ENCODE measurements around the gene LIN28A. TPM values are rescaled to one million over a fixed set of nuclear protein-coding genes. Genes with fewer than 3 reads are reported as not detected.

LIN28A gene
- polyA plus RNA-seq, 1 donor from 2014 or later: 1.0 TPM

DNA sequence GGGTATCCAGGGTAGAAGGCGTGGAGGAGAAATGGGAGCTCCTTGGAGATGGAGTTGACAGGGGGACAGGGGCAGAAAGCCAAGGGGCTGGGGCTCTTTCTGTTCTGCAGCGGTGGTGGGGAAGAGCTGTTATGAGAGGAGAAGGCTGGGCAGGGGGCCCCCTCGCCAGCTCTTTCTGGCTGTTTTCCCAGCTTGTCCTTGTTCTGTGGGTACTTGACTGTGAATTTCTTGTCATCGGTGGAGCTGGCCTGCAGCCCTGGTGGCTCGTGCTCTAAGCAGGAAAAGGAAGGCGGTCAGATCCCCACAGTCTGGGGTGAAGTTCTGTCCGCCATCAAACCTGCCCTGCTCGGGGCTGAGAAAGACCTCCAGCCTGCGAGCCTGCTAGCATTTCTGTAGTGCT lies 45.7 kb upstream of the LIN28A start:
- H3K36me3 ChIP-seq (ENCODE audit: insufficient read depth, low read length): no peaks in the 10 kb centered on the region
- H3K4me2 ChIP-seq (ENCODE audit: low read length): no peak overlapping the region
- no peaks in the 10 kb centered on the region for H4K20me1 ChIP-seq (ENCODE audit: insufficient read depth)
- no peak for TF ChIP-seq RAD21 (conservative IDR thresholded peaks at IDR 0.05)
- no peak for TF ChIP-seq POLR2AphosphoS5 (IDR thresholded peaks at IDR 0.05)
- TF ChIP-seq, protein P1, sequence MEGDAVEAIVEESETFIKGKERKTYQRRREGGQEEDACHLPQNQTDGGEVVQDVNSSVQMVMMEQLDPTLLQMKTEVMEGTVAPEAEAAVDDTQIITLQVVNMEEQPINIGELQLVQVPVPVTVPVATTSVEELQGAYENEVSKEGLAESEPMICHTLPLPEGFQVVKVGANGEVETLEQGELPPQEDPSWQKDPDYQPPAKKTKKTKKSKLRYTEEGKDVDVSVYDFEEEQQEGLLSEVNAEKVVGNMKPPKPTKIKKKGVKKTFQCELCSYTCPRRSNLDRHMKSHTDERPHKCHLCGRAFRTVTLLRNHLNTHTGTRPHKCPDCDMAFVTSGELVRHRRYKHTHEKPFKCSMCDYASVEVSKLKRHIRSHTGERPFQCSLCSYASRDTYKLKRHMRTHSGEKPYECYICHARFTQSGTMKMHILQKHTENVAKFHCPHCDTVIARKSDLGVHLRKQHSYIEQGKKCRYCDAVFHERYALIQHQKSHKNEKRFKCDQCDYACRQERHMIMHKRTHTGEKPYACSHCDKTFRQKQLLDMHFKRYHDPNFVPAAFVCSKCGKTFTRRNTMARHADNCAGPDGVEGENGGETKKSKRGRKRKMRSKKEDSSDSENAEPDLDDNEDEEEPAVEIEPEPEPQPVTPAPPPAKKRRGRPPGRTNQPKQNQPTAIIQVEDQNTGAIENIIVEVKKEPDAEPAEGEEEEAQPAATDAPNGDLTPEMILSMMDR (IDR thresholded peaks at IDR 0.05; ENCODE audit: poor library complexity, severe bottlenecking): no peak
- no peak for TF ChIP-seq TAF1 (IDR thresholded peaks at IDR 0.05; ENCODE audit: low read depth)
- no peak for TF ChIP-seq MXI1 (conservative IDR thresholded peaks at IDR 0.05; ENCODE audit: poor library complexity, severe bottlenecking)
- TF ChIP-seq EZH2 (IDR thresholded peaks at IDR 0.05; ENCODE audit: borderline replicate concordance, insufficient read depth, low read length, poor library complexity, severe bottlenecking): no peak
- TF ChIP-seq, protein P2, sequence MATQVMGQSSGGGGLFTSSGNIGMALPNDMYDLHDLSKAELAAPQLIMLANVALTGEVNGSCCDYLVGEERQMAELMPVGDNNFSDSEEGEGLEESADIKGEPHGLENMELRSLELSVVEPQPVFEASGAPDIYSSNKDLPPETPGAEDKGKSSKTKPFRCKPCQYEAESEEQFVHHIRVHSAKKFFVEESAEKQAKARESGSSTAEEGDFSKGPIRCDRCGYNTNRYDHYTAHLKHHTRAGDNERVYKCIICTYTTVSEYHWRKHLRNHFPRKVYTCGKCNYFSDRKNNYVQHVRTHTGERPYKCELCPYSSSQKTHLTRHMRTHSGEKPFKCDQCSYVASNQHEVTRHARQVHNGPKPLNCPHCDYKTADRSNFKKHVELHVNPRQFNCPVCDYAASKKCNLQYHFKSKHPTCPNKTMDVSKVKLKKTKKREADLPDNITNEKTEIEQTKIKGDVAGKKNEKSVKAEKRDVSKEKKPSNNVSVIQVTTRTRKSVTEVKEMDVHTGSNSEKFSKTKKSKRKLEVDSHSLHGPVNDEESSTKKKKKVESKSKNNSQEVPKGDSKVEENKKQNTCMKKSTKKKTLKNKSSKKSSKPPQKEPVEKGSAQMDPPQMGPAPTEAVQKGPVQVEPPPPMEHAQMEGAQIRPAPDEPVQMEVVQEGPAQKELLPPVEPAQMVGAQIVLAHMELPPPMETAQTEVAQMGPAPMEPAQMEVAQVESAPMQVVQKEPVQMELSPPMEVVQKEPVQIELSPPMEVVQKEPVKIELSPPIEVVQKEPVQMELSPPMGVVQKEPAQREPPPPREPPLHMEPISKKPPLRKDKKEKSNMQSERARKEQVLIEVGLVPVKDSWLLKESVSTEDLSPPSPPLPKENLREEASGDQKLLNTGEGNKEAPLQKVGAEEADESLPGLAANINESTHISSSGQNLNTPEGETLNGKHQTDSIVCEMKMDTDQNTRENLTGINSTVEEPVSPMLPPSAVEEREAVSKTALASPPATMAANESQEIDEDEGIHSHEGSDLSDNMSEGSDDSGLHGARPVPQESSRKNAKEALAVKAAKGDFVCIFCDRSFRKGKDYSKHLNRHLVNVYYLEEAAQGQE (IDR thresholded peaks at IDR 0.05; ENCODE audit: borderline replicate concordance): no peak
- no peak for TF ChIP-seq SMC3 (conservative IDR thresholded peaks at IDR 0.05; ENCODE audit: poor library complexity)
- TF ChIP-seq EP300 (conservative IDR thresholded peaks at IDR 0.05; ENCODE audit: poor library complexity, severe bottlenecking): no peak
- H3K4me3 ChIP-seq (ENCODE audit: low read length): no peak overlapping the region
- H3K79me2 ChIP-seq (replicated peaks; ENCODE audit: insufficient read depth, low read length): no peaks in the 10 kb centered on the region
- no peaks in the 10 kb centered on the region for H3F3A ChIP-seq (ENCODE audit: insufficient read depth, low read length, poor library complexity, severe bottlenecking)
- H2AFZ ChIP-seq (ENCODE audit: low read depth, low read length): no peak overlapping the region
- H3K9me3 ChIP-seq (ENCODE audit: low read length): no peaks in the 10 kb centered on the region
- H3K9me2 ChIP-seq (ENCODE audit: insufficient read depth, low read length): no peaks in the 10 kb centered on the region
- no peak overlapping the region for H3K27ac ChIP-seq (ENCODE audit: low read length)
- peaks cover 10% of the 10 kb centered on the region for H3K27me3 ChIP-seq (ENCODE audit: insufficient read depth, low read depth, low read length)
- no peak overlapping the region for H3K9ac ChIP-seq (ENCODE audit: low read length)

DNA sequence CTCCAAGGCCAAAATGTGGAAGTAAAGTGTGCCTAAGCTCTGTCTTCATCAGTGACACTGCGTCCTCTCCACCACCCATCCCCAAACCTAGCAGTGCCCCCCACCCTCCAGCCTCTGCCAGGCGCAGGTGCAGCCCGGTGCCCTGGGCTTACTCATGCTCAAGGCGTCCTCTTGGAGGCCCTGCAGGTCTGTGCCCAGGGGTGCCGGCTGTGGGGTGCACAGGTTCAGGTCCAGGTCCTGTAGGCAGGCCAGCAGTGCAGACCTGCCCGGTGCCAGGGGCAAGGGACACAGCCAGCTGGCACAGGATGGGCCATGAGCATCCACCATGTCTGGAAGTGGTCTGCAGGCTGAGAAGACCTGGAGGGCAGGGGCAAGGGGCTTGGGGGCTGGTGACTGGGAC lies 43.2 kb upstream of the LIN28A start:
- Histone ChIP-seq H3K27me3 (ENCODE audit: insufficient read depth, low read depth, low read length) (no peaks in the 10 kb centered on the region), H2AFZ (ENCODE audit: low read depth, low read length) (no peak overlapping the region), H4K20me1 (ENCODE audit: insufficient read depth) (no peaks in the 10 kb centered on the region), H3K9me3 (ENCODE audit: low read length) (no peaks in the 10 kb centered on the region), H3K9ac (ENCODE audit: low read length) (no peak overlapping the region), H3K27ac (ENCODE audit: low read length) (no peak overlapping the region), H3K79me2 (replicated peaks; ENCODE audit: insufficient read depth, low read length) (no peaks in the 10 kb centered on the region), H3K9me2 (ENCODE audit: insufficient read depth, low read length) (no peaks in the 10 kb centered on the region), H3K4me3 (ENCODE audit: low read length) (no peak overlapping the region), H3F3A (ENCODE audit: insufficient read depth, low read length, poor library complexity, severe bottlenecking) (no peaks in the 10 kb centered on the region), H3K4me2 (ENCODE audit: low read length) (no peak overlapping the region), H3K36me3 (ENCODE audit: insufficient read depth, low read length) (no peaks in the 10 kb centered on the region)
- no peak for TF ChIP-seq EZH2 (IDR thresholded peaks at IDR 0.05; ENCODE audit: borderline replicate concordance, insufficient read depth, low read length, poor library complexity, severe bottlenecking)
- TF ChIP-seq, protein P2 (IDR thresholded peaks at IDR 0.05; ENCODE audit: borderline replicate concordance): no peak
- TF ChIP-seq, protein P1 (IDR thresholded peaks at IDR 0.05; ENCODE audit: poor library complexity, severe bottlenecking): no peak
- TF ChIP-seq SMC3 (conservative IDR thresholded peaks at IDR 0.05; ENCODE audit: poor library complexity): no peak
- TF ChIP-seq RAD21 (conservative IDR thresholded peaks at IDR 0.05): no peak
- no peak for TF ChIP-seq POLR2AphosphoS5 (IDR thresholded peaks at IDR 0.05)
- TF ChIP-seq EP300 (conservative IDR thresholded peaks at IDR 0.05; ENCODE audit: poor library complexity, severe bottlenecking): no peak
- no peak for TF ChIP-seq MXI1 (conservative IDR thresholded peaks at IDR 0.05; ENCODE audit: poor library complexity, severe bottlenecking)
- no peak for TF ChIP-seq TAF1 (IDR thresholded peaks at IDR 0.05; ENCODE audit: low read depth)
